GM19452 (cell line): Measurements from ENCODE around the gene MLLT1.

Experiments
- ATAC-seq: cut with Tn5 transposase; IDR thresholded peaks from one replicate; pipeline ENCODE4 v1.9.1; 2021; ENCODE audit not compliant: unreplicated experiment

Gene MLLT1

GRCh38 chr19:6212403-6213265, 67.1 kb downstream of the MLLT1 start:
- no peak for ATAC-seq

- no peak for ATAC-seq
Measured at GRCh38 chr19:6211632-6212402, 68.0 kb downstream of the MLLT1 start.

GRCh38 chr19:6210721-6211600, 68.8 kb downstream of the MLLT1 start:
- no peak for ATAC-seq

GRCh38 chr19:6210091-6210490, 69.7 kb downstream of the MLLT1 start:
- ATAC-seq: no peak

- no peak for ATAC-seq
Measured at GRCh38 chr19:6209680-6210079, 70.1 kb downstream of the MLLT1 start.

GRCh38 chr19:6209233-6209632, 70.5 kb downstream of the MLLT1 start:
- no peak for ATAC-seq

- no peak for ATAC-seq
Measured at GRCh38 chr19:6204866-6205723, 74.7 kb downstream of the MLLT1 start.

- no peak for ATAC-seq
Measured at GRCh38 chr19:6204212-6204611, 75.6 kb downstream of the MLLT1 start.

- ATAC-seq: peak; percentile 72
Measured at GRCh38 chr19:6199240-6199994, 80.4 kb downstream of the MLLT1 start.

GRCh38 chr19:6198896-6199239, 80.9 kb downstream of the MLLT1 start:
- ATAC-seq: peak; percentile 5

- ATAC-seq: no peak
Measured at GRCh38 chr19:6196361-6196760, 83.4 kb downstream of the MLLT1 start.

- ATAC-seq: no peak
Measured at GRCh38 chr19:6188811-6189210, 91.0 kb downstream of the MLLT1 start.

GRCh38 chr19:6187374-6187773, 92.4 kb downstream of the MLLT1 start:
- no peak for ATAC-seq

- ATAC-seq: no peak
Measured at GRCh38 chr19:6185835-6186834, 93.6 kb downstream of the MLLT1 start.

- no peak for ATAC-seq
Measured at GRCh38 chr19:6185093-6185834, 94.5 kb downstream of the MLLT1 start.

GRCh38 chr19:6181119-6181518, 98.7 kb downstream of the MLLT1 start:
- ATAC-seq: no peak

- ATAC-seq: no peak
Measured at GRCh38 chr19:6173190-6173589, 106.6 kb downstream of the MLLT1 start.
